WTC11 (cell line): ENCODE results near the gene TMEM134. TPM values are rescaled to one million over a fixed set of nuclear protein-coding genes. Genes with fewer than 3 reads are reported as not detected.

Source experiments
- ATAC-seq: fragments of 200-7000 bp; cut with Tn5 transposase; 2 replicates; pipeline ENCODE4 v1.10.0; 2021; ENCODE audit warnings: mild to moderate bottlenecking, moderate library complexity
- CTCF ChIA-PET: fragments of 300-600 bp; sonication (Branson Sonifier 250); formaldehyde crosslinking; loops from one replicate; lab custom pipeline; 2021; ENCODE audit warnings: antibody characterized with exemption; lab: Charles Lee
- POLR2A ChIA-PET: fragments of 350-600 bp; sonication (Branson Sonifier 250); formaldehyde crosslinking; loops from one replicate; lab custom pipeline; 2021; ENCODE audit warnings: antibody characterized with exemption; lab: Charles Lee
- DNase-seq: peaks from one replicate; pipeline ENCODE4 v3.0.0; 2021; ENCODE audit warnings: low spot score
- H3K27ac Mint-ChIP-seq: 2 replicates; pipeline ENCODE4 v1.8.0; 2021; ENCODE audit warnings: mixed read lengths
- H3K27me3 Mint-ChIP-seq: 2 replicates; pipeline ENCODE4 v1.8.0; 2021; ENCODE audit warnings: low read depth, mild to moderate bottlenecking, moderate library complexity, mixed read lengths
- H3K36me3 Mint-ChIP-seq: 2 replicates; pipeline ENCODE4 v1.8.0; 2021; ENCODE audit warnings: mixed read lengths
- H3K4me1 Mint-ChIP-seq: 2 replicates; pipeline ENCODE4 v1.8.0; 2022; ENCODE audit warnings: mixed read lengths
- H3K4me3 Mint-ChIP-seq: 2 replicates; pipeline ENCODE4 v1.8.0; 2021; ENCODE audit warnings: mild to moderate bottlenecking, moderate library complexity, mixed read lengths
- H3K9me3 Mint-ChIP-seq: 2 replicates; pipeline ENCODE4 v1.8.0; 2021; ENCODE audit warnings: mixed read lengths
- AR ChIP-seq: fragments of 250-450 bp; sonication (Bioruptor Pico); IDR thresholded peaks from 2 replicates; pipeline ENCODE4 v1.9.0; 2021; ENCODE audit warnings: mild to moderate bottlenecking
- ATF1 ChIP-seq: sonication (generic); formaldehyde crosslinking; IDR thresholded peaks from 2 replicates; pipeline ENCODE4 v1.8.1; 2023; ENCODE audit warnings: mild to moderate bottlenecking, moderate library complexity, missing genetic modification reagents
- CREM ChIP-seq: sonication (generic); formaldehyde crosslinking; IDR thresholded peaks from 2 replicates; pipeline ENCODE4 v1.8.1; 2022; ENCODE audit warnings: mild to moderate bottlenecking, missing genetic modification reagents, moderate library complexity
- ERG ChIP-seq: fragments of 250-450 bp; sonication (Bioruptor Pico); IDR thresholded peaks from 2 replicates; pipeline ENCODE4 v1.8.0; 2021; ENCODE audit warnings: mild to moderate bottlenecking
- FOXJ3 ChIP-seq: sonication (generic); formaldehyde crosslinking; IDR thresholded peaks from 2 replicates; pipeline ENCODE4 v1.9.0; 2021; ENCODE audit warnings: missing genetic modification reagents, mild to moderate bottlenecking, borderline replicate concordance
- FOXP4 ChIP-seq: sonication (generic); formaldehyde crosslinking; IDR thresholded peaks from 2 replicates; pipeline ENCODE4 v1.8.0; 2022; ENCODE audit warnings: mild to moderate bottlenecking, missing genetic modification reagents
- HMGXB4 ChIP-seq: sonication (generic); formaldehyde crosslinking; IDR thresholded peaks from 2 replicates; pipeline ENCODE4 v1.8.1; 2023; ENCODE audit warnings: mild to moderate bottlenecking, moderate library complexity, missing genetic modification reagents
- MAX ChIP-seq: sonication (generic); formaldehyde crosslinking; IDR thresholded peaks from 2 replicates; pipeline ENCODE4 v1.8.0; 2022; ENCODE audit warnings: mild to moderate bottlenecking, missing genetic modification reagents
- NR2C2 ChIP-seq: sonication (generic); formaldehyde crosslinking; IDR thresholded peaks from 2 replicates; pipeline ENCODE4 v1.8.0; 2022; ENCODE audit warnings: mild to moderate bottlenecking, missing genetic modification reagents
- SMAD4 ChIP-seq: sonication (generic); formaldehyde crosslinking; IDR thresholded peaks from 2 replicates; pipeline ENCODE4 v1.8.0; 2022; ENCODE audit warnings: mild to moderate bottlenecking, missing genetic modification reagents
- SP1 ChIP-seq: sonication (generic); formaldehyde crosslinking; conservative IDR thresholded peaks from 2 replicates; pipeline ENCODE4 v1.8.1; 2022; ENCODE audit warnings: missing genetic modification reagents
- TEAD1 ChIP-seq: sonication (generic); formaldehyde crosslinking; IDR thresholded peaks from 2 replicates; pipeline ENCODE4 v1.8.0; 2022; ENCODE audit warnings: mild to moderate bottlenecking, missing genetic modification reagents
- ZMAT4 ChIP-seq: fragments of 250-450 bp; sonication (Bioruptor Pico); IDR thresholded peaks from 2 replicates; pipeline ENCODE4 v1.9.0; 2021; ENCODE audit warnings: mild to moderate bottlenecking
- ZNF232 ChIP-seq: sonication (generic); formaldehyde crosslinking; IDR thresholded peaks from 2 replicates; pipeline ENCODE4 v1.8.0; 2022; ENCODE audit warnings: mild to moderate bottlenecking, missing genetic modification reagents
- ZNF263 ChIP-seq: sonication (generic); formaldehyde crosslinking; IDR thresholded peaks from 2 replicates; pipeline ENCODE4 v1.8.1; 2022; ENCODE audit warnings: low read depth, mild to moderate bottlenecking, moderate library complexity, missing genetic modification reagents
- ZNF423 ChIP-seq: fragments of 250-450 bp; sonication (Bioruptor Pico); IDR thresholded peaks from 2 replicates; pipeline ENCODE4 v2.1.2; 2022; ENCODE audit warnings: mild to moderate bottlenecking, moderate library complexity
- ZSCAN18 ChIP-seq: fragments of 250-450 bp; sonication (Bioruptor Pico); IDR thresholded peaks from 2 replicates; pipeline ENCODE4 v2.1.2; 2022; ENCODE audit warnings: mild to moderate bottlenecking, moderate library complexity
- total RNA-seq: library from RNA; stranded (reverse); gene quantifications from 3 replicates; pipeline ENCODE4 v1.2.3, GENCODE V29; 2021
- TF ChIP-seq, protein P1 (sequence below): sonication (generic); formaldehyde crosslinking; conservative IDR thresholded peaks from 2 replicates; pipeline ENCODE4 v1.8.1; 2022; ENCODE audit warnings: mild to moderate bottlenecking, missing genetic modification reagents
- TF ChIP-seq, protein P2 (sequence below): sonication (generic); formaldehyde crosslinking; IDR thresholded peaks from 2 replicates; pipeline ENCODE4 v1.8.1; 2023; ENCODE audit warnings: mild to moderate bottlenecking, missing genetic modification reagents, moderate library complexity
- TF ChIP-seq, protein P3 (sequence below): sonication (generic); formaldehyde crosslinking; IDR thresholded peaks from 2 replicates; pipeline ENCODE4 v1.8.1; 2022; ENCODE audit warnings: low read depth, mild to moderate bottlenecking, moderate library complexity, missing genetic modification reagents, borderline replicate concordance
- TF ChIP-seq, protein P4 (sequence below): sonication (generic); formaldehyde crosslinking; IDR thresholded peaks from 2 replicates; pipeline ENCODE4 v1.8.0; 2022; ENCODE audit warnings: mild to moderate bottlenecking, missing genetic modification reagents

TMEM134 gene
- total RNA-seq, 1 experiment from 2014 or later: 55.6 TPM

DNA sequence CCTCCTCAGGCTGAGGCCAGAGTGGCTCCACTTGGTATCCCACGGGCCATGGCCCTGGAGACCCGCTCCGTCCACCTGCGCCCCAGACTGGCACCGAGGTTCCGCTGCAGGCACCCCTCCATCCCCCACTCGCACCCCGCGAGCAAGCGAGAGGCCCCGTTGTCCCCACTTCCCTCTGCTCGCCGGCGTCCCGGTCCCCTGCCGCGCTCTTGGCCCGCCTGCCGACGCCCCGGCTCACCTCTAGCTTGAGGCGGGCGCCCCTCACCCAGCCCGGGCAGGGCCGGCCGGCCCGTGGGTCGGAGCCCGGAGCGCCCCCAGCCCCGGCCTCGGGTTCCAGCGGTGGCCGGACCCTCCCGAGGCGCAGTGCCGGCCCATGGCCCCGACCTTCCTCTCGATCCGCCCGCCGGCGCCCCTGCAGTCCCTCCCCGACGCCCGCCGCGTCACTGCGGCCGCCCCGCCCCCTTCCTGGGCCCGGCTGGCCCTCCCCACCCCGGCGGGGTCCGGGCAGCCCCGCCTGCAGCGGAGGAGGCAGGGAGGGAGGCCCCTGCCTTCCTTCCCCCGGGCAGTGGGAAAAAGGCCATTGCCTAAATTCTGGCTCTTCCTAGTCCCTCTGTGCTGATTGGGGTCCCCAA, 36.0 kb upstream of the TMEM134 start, which contains the start of gene PITPNM1:
PITPNM1 (minus strand) TSS at position 414 of the 632 bp plus-strand sequence. CDS start 1,183 bp downstream, outside the sequence.
- Mint-ChIP-seq H3K27me3 (peaks cover 12% of the 10 kb centered on the region), H3K4me1 (peaks cover 29% of the 10 kb centered on the region), H3K27ac (peak within 1 kb of the TSS; percentile 91), H3K9me3 (no peaks in the 10 kb centered on the region), H3K36me3 (peaks cover 2% of the 10 kb centered on the region; the same call in 1 of the 2 replicates), H3K4me3 (peak within 1 kb of the TSS; percentile 83)
- ChIA-PET POLR2A (no interaction called here), CTCF (interaction anchor here (0.6 to 1.2 kb wide), 5 partner anchors 37 to 130 kb away, joined by 3 to 9 read pairs (median 3); partner anchors contain the start of genes GSTP1, PPP1CA and RAD9A)
- DNase-seq (peak; percentile 78), ATAC-seq (peak; percentile 5)
- TF ChIP-seq SP1: 0 out of 2 replicates have a peak, but pooled peaks have one; percentile 31
- TF ChIP-seq TEAD1: no peak
- TF ChIP-seq, protein P1, sequence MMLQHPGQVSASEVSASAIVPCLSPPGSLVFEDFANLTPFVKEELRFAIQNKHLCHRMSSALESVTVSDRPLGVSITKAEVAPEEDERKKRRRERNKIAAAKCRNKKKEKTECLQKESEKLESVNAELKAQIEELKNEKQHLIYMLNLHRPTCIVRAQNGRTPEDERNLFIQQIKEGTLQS: no peak
- no peak for TF ChIP-seq MAX (CRISPR knock-in tag)
- no peak for TF ChIP-seq ERG (CRISPR knock-in tag)
- TF ChIP-seq HMGXB4 (CRISPR knock-in tag): peak; percentile 55; the same call in 1 of the 2 replicates
- TF ChIP-seq FOXJ3 (CRISPR knock-in tag): no peak
- peak; percentile 13; the same call in 1 of the 2 replicates for TF ChIP-seq ZNF423
- 0 out of 2 replicates have a peak, but pooled peaks have one; percentile 13 for TF ChIP-seq FOXP4 (CRISPR knock-in tag)
- TF ChIP-seq SMAD4: no peak
- TF ChIP-seq, protein P2, sequence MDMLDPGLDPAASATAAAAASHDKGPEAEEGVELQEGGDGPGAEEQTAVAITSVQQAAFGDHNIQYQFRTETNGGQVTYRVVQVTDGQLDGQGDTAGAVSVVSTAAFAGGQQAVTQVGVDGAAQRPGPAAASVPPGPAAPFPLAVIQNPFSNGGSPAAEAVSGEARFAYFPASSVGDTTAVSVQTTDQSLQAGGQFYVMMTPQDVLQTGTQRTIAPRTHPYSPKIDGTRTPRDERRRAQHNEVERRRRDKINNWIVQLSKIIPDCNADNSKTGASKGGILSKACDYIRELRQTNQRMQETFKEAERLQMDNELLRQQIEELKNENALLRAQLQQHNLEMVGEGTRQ (CRISPR knock-in tag): 0 out of 2 replicates have a peak, but pooled peaks have one; percentile 17
- TF ChIP-seq, protein P3, sequence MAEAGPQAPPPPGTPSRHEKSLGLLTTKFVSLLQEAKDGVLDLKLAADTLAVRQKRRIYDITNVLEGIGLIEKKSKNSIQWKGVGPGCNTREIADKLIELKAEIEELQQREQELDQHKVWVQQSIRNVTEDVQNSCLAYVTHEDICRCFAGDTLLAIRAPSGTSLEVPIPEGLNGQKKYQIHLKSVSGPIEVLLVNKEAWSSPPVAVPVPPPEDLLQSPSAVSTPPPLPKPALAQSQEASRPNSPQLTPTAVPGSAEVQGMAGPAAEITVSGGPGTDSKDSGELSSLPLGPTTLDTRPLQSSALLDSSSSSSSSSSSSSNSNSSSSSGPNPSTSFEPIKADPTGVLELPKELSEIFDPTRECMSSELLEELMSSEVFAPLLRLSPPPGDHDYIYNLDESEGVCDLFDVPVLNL (CRISPR knock-in tag): 0 out of 2 replicates have a peak, but pooled peaks have one; percentile 40
- TF ChIP-seq ZNF263 (CRISPR knock-in tag): no peak
- no peak for TF ChIP-seq AR
- TF ChIP-seq NR2C2 (CRISPR knock-in tag): no peak
- TF ChIP-seq CREM: 0 out of 2 replicates have a peak, but pooled peaks have one; percentile 9
- TF ChIP-seq ZNF232 (CRISPR knock-in tag): no peak
- no peak for TF ChIP-seq ZSCAN18 (CRISPR knock-in tag)
- TF ChIP-seq, protein P4, sequence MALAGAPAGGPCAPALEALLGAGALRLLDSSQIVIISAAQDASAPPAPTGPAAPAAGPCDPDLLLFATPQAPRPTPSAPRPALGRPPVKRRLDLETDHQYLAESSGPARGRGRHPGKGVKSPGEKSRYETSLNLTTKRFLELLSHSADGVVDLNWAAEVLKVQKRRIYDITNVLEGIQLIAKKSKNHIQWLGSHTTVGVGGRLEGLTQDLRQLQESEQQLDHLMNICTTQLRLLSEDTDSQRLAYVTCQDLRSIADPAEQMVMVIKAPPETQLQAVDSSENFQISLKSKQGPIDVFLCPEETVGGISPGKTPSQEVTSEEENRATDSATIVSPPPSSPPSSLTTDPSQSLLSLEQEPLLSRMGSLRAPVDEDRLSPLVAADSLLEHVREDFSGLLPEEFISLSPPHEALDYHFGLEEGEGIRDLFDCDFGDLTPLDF: no peak
- TF ChIP-seq ATF1 (CRISPR knock-in tag): no peak
- no peak for TF ChIP-seq ZMAT4 (CRISPR knock-in tag)
